Heart left ventricle (tissue), 13 donors: ENCODE data around the gene HERC4.

Experiments used
- POLR2A ChIP-seq, 2 donors: fragments of 450-650 bp; IDR thresholded peaks; one replicate each; pipeline ENCODE4 v1.6.1; 2017; ENCODE audit warnings: antibody characterized with exemption in 2 of 2, mild to moderate bottlenecking in 2 of 2, moderate library complexity in 2 of 2
- TF ChIP-seq, protein P1 (sequence below), 12 donors: fragments of 200-600 bp; sonication (generic) in 4 of 12; IDR thresholded peaks; one replicate each; pipeline versions ENCODE4 v1.5.0 to v1.8.0; 2018 to 2022; ENCODE audit warnings: antibody characterized with exemption in 12 of 12, mild to moderate bottlenecking in 5 of 12
- donor health status: ischemic (EF 13 %, LVEDD 7.1; RV severe dilation, severe dysfunction).
- donor health status: DM: no; HTN: yes; CAD: no.
- donor health status: DM: no; HTN: no; CAD: no.
- donor health status: ischemic (EF 25% LVEDD 6.9; RV normal size, moderate dysfunction).
- donor health status: ischemic (EF 25% LVEDD 5.7; RV mildly dilated, moderate dysfunction).
- donor health status: ischemic (EF 35%, LVEDD 5.7; RV mildly dilated, moderate dysfunction).
- donor health status: nonischemic (EF 11% LVEDD 7.7; RV severe dilation, severe dysfunction).
- donor health status: DM: yes; HTN: yes; CAD: no.
- donor health status: PGD.
- donor health status: ischemic (EF 29% LVEDD 5.4; RV normal size, mild dysfunction).
- donor health status: nonischemic (EF 23%, LVEDD 6.1; RV moderate dilation, normal function).

DNA sequence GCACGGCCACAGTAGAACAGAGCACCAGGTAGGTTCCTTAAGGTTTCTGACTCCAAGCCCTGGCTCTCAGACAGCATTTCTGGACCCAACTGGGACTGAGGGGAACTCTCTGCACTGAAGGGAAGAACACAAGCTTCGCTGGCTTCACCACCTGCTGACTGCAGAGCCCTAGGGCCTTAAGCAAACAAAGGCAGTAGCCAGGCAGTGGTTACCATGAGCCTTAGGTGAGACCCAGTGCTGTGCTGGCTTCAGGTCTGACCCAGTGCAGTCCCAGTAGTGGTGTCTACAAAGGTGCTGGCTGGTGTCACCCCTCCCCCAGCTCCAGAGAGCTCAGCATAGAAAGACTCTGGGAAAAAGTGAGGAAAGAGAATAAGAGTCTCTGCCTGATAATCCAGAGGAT lies 131.2 kb downstream of the HERC4 start:
- no peak for TF ChIP-seq POLR2A (IDR thresholded peaks at IDR 0.05)
- TF ChIP-seq, protein P1, sequence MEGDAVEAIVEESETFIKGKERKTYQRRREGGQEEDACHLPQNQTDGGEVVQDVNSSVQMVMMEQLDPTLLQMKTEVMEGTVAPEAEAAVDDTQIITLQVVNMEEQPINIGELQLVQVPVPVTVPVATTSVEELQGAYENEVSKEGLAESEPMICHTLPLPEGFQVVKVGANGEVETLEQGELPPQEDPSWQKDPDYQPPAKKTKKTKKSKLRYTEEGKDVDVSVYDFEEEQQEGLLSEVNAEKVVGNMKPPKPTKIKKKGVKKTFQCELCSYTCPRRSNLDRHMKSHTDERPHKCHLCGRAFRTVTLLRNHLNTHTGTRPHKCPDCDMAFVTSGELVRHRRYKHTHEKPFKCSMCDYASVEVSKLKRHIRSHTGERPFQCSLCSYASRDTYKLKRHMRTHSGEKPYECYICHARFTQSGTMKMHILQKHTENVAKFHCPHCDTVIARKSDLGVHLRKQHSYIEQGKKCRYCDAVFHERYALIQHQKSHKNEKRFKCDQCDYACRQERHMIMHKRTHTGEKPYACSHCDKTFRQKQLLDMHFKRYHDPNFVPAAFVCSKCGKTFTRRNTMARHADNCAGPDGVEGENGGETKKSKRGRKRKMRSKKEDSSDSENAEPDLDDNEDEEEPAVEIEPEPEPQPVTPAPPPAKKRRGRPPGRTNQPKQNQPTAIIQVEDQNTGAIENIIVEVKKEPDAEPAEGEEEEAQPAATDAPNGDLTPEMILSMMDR (IDR thresholded peaks at IDR 0.05) = no peak
